HT1080 (cell line): Measurements from ENCODE around the gene CDC25B. TPM values are rescaled to one million over a fixed set of nuclear protein-coding genes. Genes with fewer than 3 reads are reported as not detected.
A peak's percentile ranks its signal among the peaks of the same experiment; 100 is the strongest.

Experiments
- DNase-seq: peaks from one replicate; pipeline ENCODE4 v3.0.0-alpha.2; 2015; ENCODE audit warnings: low read depth
- total RNA-seq: library from RNA; depleted of rRNA; stranded (reverse); fragments of >200 nt; shearing (Covaris generic); gene quantifications from 2 replicates; pipeline ENCODE4 v1.2.3, GENCODE V29; 2014

The CDC25B gene
- total RNA-seq, 1 experiment from 2014 or later: 92.7 TPM

- no peak for DNase-seq
Observed at GRCh38 chr20:3763671-3764601, 32.2 kb upstream of the CDC25B start.

DNA sequence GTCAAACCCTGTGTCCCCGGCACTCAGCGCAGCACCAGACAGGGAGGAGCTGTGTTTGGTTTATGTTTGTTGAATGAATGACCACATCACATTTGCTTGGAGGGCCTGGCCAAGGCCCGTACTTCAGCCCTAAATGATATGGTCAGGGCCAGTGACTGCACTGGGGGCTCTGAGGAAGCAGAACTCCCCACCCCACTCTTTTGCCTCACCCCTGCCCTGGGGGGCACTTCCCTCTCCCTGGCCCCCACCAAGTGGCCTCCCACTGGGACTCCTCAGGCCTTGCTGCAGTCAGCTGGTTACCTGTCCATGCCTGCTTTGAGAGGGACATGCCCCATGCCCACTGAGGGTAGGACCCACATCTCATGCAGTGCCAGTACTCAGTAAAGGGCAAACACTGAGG lies 31.5 kb upstream of the CDC25B start:
- no peak for DNase-seq

DNA sequence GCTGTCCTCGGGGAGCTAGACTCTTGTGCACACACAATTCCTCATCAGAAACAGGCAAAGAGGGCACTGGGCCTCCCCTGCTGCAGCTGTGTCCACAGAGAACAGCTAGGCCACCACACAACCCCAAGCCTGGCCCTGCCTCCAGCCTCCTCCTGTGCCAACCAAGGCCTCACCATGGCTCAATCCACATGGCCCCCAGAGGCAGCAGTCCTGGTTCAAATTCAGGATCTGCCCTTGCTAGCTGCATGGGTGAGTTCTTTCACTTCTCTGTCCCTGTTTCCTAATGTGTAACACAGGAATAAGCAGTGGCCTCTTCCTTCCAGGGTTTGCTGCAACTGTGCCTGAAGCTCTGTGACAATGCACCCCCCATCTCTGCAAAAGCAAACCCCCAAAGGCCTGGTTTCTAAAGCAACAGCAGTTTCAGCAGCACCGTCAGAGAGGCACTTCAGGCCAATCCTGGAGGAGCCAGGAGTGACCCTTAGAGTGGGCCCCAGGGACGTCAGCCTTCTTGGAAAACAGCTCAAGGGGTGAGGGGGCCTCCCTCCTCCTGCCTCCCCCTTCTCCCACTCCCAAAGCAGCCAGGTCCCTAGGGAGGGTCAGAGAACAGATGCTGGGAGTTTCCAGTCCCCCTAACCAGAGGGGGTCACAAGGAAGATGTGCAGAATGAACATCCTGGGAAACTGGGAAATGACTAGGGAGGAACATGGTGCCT lies 30.8 kb upstream of the CDC25B start:
- DNase-seq: no peak

- no peak for DNase-seq
Observed at GRCh38 chr20:3766422-3767109, 29.5 kb upstream of the CDC25B start.

GRCh38 chr20:3767110-3767426 lies 29.0 kb upstream of the CDC25B start:
- no peak for DNase-seq

DNA sequence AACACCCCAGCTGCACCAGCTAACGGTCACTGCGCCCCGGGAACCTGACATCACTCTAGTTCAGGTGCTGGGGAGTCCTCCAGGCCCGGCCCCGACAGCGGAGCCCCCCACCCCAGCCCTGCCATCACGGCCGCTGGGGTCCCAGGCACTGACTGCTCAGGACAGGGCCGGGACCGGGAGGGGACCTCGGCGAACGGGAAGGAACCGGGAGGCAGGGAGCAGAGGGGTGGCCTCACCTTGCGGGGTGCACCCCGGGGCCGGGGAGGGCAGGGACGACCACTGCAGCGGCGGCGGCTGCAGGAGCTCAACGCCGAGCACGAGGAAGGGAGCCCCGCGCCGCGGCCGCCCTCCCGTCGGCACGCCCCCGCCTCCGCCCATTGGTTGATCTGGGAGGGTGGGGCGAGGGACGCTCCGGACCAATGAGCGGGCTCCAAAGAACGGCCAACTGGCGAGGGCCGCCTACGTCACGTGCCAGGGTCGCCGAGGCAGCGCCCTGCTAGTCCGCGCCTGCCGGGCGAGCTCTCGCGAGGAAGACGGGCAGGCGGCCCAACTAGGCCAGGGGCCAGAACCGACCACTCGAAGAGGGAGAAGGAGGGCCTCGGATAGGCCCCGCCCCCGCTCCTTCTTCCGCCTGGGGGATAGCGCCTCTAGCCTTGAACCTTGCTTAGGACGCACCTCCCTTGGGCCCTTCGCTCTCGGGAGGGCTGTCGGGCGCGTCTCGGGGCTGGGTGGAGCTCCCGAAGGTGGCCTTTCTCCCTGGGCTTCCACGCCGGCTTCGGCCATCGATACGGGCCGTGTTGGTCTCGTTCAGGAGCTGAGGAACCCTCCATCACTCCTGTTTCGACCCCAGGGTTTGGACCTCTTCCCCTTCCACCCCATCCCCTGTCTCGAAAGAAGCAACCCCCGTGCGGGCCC lies 28.4 kb upstream of the CDC25B start, which contains the start of gene ADISSP:
Gene ADISSP, minus strand, starts transcription at position 327 of the 915 bp plus-strand sequence. CDS start 7,653 bp downstream, outside the sequence.
- peak; percentile 98 for DNase-seq

- DNase-seq: peak; percentile 85
Observed at GRCh38 chr20:3768342-3769130, 27.6 kb upstream of the CDC25B start.

- no peak for DNase-seq
Observed at GRCh38 chr20:3771552-3772058, 24.5 kb upstream of the CDC25B start.

DNA sequence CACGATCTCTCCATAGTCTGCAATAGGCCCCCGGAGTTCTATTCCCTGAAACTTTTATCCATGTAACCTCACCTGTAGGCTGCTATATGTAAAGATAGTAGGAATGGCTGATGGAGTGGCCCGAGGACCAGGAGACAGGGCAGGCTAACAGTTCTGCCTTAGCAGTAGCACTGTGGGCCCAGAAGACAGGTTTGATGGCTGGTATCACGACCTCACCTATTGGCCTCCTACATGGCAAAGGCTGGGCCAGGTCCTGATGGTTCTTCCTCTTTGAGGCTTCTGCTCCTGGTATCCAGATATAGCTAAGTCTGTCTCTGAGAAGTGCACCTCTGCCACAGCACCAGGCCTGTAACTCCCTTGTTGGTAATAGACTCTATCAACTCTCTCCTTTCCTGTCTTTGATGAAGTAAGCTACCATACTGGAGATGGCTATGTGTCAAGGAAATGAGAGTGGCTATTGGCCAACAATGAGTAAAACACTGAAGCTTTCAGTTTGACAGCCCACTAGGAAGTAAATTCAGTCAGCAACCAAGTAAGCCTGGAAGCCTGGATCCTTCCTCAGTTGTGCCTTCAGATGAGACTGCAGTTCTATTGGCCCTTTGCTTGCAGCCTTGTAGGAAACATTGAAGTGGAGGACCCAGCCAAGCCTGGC lies 20.5 kb upstream of the CDC25B start:
- DNase-seq: no peak

GRCh38 chr20:3777381-3777715 lies 18.8 kb upstream of the CDC25B start:
- no peak for DNase-seq

GRCh38 chr20:3777716-3778629 lies 18.1 kb upstream of the CDC25B start:
- DNase-seq: no peak

DNA sequence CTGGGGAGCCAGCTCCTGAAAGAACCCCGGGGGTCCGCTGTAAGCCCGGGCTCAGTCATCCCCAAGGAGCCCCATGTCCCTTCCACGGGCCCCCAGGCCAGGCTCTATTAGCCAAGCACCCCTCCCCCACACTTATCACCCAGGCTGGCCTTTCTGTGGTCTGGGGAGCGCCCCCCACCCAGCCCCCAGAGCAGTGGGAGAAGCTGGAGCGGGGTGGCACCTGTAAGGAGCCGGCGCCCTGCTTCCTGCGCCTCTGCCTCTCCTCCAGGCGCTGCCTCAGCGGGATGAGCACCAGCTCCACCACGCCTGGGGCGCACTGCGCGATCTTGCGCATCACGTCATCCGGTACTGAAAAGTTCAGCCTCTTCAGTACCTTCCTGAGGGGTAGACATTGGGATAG lies 17.1 kb upstream of the CDC25B start:
- no peak for DNase-seq

- DNase-seq: peak; percentile 96
Observed at GRCh38 chr20:3781153-3781910, 14.8 kb upstream of the CDC25B start, which contains the start of gene SPEF1. Gene SPEF1, minus strand, starts transcription at chr20:3781448. Its CDS starts 161 bp downstream, at chr20:3781287.

DNA sequence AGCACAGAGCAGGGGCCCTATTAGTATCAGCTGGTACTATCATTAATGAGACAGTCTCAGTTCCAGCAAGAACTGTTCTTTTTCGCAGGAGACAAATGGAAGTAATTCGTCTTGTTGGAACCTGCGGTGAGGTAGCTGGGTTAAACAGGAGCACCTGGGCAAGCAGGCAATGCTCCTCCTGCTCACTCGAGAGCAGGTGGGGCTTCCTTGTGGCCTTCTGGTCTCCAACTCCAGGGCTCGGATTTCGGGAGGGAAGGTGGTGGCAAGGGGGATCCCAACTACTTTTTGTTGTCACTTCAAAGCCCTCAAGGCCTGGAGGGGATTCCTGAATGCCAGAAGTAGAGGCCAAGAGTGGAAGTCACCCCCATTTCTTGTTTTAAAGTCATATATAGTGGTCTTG lies 13.5 kb upstream of the CDC25B start:
- no peak for DNase-seq

DNA sequence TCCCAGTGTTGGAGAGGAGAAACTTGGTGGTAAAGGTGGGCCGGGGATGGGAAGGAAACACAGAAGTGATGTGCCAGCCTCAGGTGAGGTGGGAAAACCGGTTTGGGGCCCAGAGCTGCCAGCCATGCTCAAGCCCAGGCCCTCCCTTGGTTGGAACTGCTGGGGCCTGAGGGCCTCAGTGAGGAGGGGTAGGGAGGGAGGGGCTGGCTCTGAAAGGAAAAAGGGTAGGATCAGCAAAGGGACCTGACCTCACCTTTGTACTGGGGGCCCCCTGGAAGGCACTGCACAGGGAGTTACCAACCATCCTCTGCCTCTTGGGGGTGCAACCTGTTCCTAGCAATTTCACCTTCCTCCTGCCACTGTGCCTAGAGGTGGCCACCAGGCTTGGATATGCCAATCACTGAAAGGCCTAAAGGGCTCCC lies 13.0 kb upstream of the CDC25B start:
- DNase-seq: no peak

- no peak for DNase-seq
Observed at GRCh38 chr20:3783511-3784195, 12.5 kb upstream of the CDC25B start.
